PC-9 (cell line): ENCODE data around the gene SLC35G2.

Source experiments
- CTCF ChIP-seq: fragments of 200-600 bp; sonication (generic); conservative IDR thresholded peaks from 2 replicates; pipeline ENCODE4 v1.6.1; 2017; ENCODE audit warnings: mixed run types, antibody characterized with exemption, mild to moderate bottlenecking, moderate library complexity
- EZH2 ChIP-seq: fragments of 200-600 bp; sonication (generic); IDR thresholded peaks from 2 replicates; pipeline ENCODE4 v1.8.0; 2017; ENCODE audit warnings: antibody characterized with exemption, low read depth

GRCh38 chr3:136862617-136863322 is 43.8 kb downstream of the SLC35G2 start:
- TF ChIP-seq CTCF (no peak), EZH2 (no peak)
